ENCODE measurements around the gene STAC3.
A peak's percentile ranks its signal among the peaks of the same experiment; 100 is the strongest.

STAC3 gene

GRCh38 chr12:57227315-57228115, 23.5 kb downstream of the STAC3 start:
- DNase-seq (ENCODE audit: extremely low read depth, low read depth) = no peak
- no peak for TF ChIP-seq CTCF (IDR thresholded peaks at IDR 0.05; ENCODE audit: low read depth, low read length)

- no peak for DNase-seq (ENCODE audit: extremely low read depth, low read depth)
- TF ChIP-seq CTCF (IDR thresholded peaks at IDR 0.05; ENCODE audit: low read depth, low read length) = no peak
Observed at GRCh38 chr12:57226588-57227314, 24.2 kb downstream of the STAC3 start.

- no peak for TF ChIP-seq CTCF (IDR thresholded peaks at IDR 0.05; ENCODE audit: low read depth, low read length)
- DNase-seq (ENCODE audit: extremely low read depth, low read depth) = no peak
Observed at GRCh38 chr12:57225680-57226210, 25.2 kb downstream of the STAC3 start.

- TF ChIP-seq CTCF (IDR thresholded peaks at IDR 0.05; ENCODE audit: low read depth, low read length) = peak; percentile 6
- DNase-seq (ENCODE audit: extremely low read depth, low read depth) = no peak
Observed at GRCh38 chr12:57224973-57225679, 25.9 kb downstream of the STAC3 start.

- no peak for DNase-seq (ENCODE audit: extremely low read depth, low read depth)
- TF ChIP-seq CTCF (IDR thresholded peaks at IDR 0.05; ENCODE audit: low read depth, low read length) = no peak
Observed at GRCh38 chr12:57224278-57224972, 26.6 kb downstream of the STAC3 start.

- no peak for TF ChIP-seq CTCF (IDR thresholded peaks at IDR 0.05; ENCODE audit: low read depth, low read length)
- DNase-seq (ENCODE audit: extremely low read depth, low read depth) = no peak
Observed at GRCh38 chr12:57223191-57224165, 27.5 kb downstream of the STAC3 start.
